HG02798 (cell line): ENCODE data around the gene SFXN5.

Experiments used
- ATAC-seq: cut with Tn5 transposase; IDR thresholded peaks from one replicate; pipeline ENCODE4 v1.9.1; 2021; ENCODE audit warnings: mild to moderate bottlenecking; ENCODE audit not compliant: unreplicated experiment, poor library complexity

The SFXN5 gene

GRCh38 chr2:73031095-73031678 lies 40.3 kb downstream of the SFXN5 start:
- no peak for ATAC-seq

GRCh38 chr2:73028841-73029240 lies 42.7 kb downstream of the SFXN5 start:
- no peak for ATAC-seq

GRCh38 chr2:73027340-73027739 lies 44.2 kb downstream of the SFXN5 start:
- ATAC-seq = no peak

- ATAC-seq = no peak
These were observed 48.0 kb downstream of the SFXN5 start for GRCh38 chr2:73023497-73023896.

GRCh38 chr2:73022024-73022568 lies 49.4 kb downstream of the SFXN5 start:
- no peak for ATAC-seq

- ATAC-seq = no peak
These were observed 50.0 kb downstream of the SFXN5 start for GRCh38 chr2:73021371-73022010.

GRCh38 chr2:73020657-73021370 lies 50.7 kb downstream of the SFXN5 start:
- no peak for ATAC-seq

GRCh38 chr2:73020306-73020656 lies 51.2 kb downstream of the SFXN5 start:
- no peak for ATAC-seq

GRCh38 chr2:73018188-73018825 lies 53.2 kb downstream of the SFXN5 start:
- no peak for ATAC-seq

GRCh38 chr2:73013936-73014335 lies 57.6 kb downstream of the SFXN5 start:
- ATAC-seq = no peak

- no peak for ATAC-seq
These were observed 62.2 kb downstream of the SFXN5 start for GRCh38 chr2:73009177-73009839.

GRCh38 chr2:73008766-73009135 lies 62.8 kb downstream of the SFXN5 start:
- ATAC-seq = no peak

GRCh38 chr2:73007991-73008765 lies 63.3 kb downstream of the SFXN5 start:
- ATAC-seq = no peak

- no peak for ATAC-seq
These were observed 64.4 kb downstream of the SFXN5 start for GRCh38 chr2:73006969-73007710.

GRCh38 chr2:73004889-73005596 lies 66.5 kb downstream of the SFXN5 start:
- ATAC-seq = no peak

- no peak for ATAC-seq
These were observed 67.0 kb downstream of the SFXN5 start for GRCh38 chr2:73004466-73004865.

GRCh38 chr2:73003027-73003426 lies 68.5 kb downstream of the SFXN5 start:
- no peak for ATAC-seq

- ATAC-seq = no peak
These were observed 70.5 kb downstream of the SFXN5 start for GRCh38 chr2:73000808-73001570.
